Measurements from ENCODE around the gene MON1A.

Gene MON1A

DNA sequence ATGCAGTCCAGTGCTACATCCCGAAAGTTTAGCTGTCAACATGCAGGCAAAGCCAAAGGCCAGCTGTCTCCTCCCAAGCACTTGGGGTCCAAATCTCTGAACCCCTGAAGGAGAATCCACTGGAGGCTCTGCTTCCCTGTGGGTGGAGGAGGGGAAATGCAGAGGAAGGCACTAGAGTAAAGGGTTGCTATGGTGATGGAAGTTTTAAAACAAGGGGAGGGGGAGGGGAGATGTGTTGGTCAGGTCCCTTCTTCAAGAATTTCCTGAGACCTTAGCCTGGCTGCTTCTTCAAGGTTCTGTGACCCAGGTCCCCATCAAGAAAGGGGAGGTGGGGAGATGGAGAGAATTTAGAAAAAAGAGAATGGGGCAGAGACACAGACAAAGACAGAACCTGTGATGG, 62.2 kb downstream of the MON1A start:
- Histone ChIP-seq H3K79me2 (ENCODE audit: control insufficient read depth, low read length) (no peaks in the 10 kb centered on the region), H4K20me1 (ENCODE audit: control insufficient read depth, insufficient read depth, low read depth, low read length) (no peaks in the 10 kb centered on the region), H3K4me3 (ENCODE audit: low read length) (no peak overlapping the region), H3K36me3 (ENCODE audit: control insufficient read depth, low read length) (no peaks in the 10 kb centered on the region), H3K9me2 (replicated peaks; ENCODE audit: control insufficient read depth, low read length) (no peaks in the 10 kb centered on the region), H3K27ac (ENCODE audit: low read depth, low read length) (no peak overlapping the region), H3K27me3 (ENCODE audit: control insufficient read depth, low read length) (peaks cover 61% of the 10 kb centered on the region), H3F3A (ENCODE audit: control insufficient read depth, insufficient read depth) (no peaks in the 10 kb centered on the region), H3K9me3 (ENCODE audit: control insufficient read depth, insufficient read depth, low read length) (no peaks in the 10 kb centered on the region), H3K4me2 (ENCODE audit: low read length) (no peak overlapping the region), H3K4me1 (ENCODE audit: control insufficient read depth, low read length) (peaks cover 16% of the 10 kb centered on the region)
- TF ChIP-seq EZH2phosphoT487 (IDR thresholded peaks at IDR 0.05; ENCODE audit: borderline replicate concordance, low read length) = no peak
- TF ChIP-seq, protein P1, sequence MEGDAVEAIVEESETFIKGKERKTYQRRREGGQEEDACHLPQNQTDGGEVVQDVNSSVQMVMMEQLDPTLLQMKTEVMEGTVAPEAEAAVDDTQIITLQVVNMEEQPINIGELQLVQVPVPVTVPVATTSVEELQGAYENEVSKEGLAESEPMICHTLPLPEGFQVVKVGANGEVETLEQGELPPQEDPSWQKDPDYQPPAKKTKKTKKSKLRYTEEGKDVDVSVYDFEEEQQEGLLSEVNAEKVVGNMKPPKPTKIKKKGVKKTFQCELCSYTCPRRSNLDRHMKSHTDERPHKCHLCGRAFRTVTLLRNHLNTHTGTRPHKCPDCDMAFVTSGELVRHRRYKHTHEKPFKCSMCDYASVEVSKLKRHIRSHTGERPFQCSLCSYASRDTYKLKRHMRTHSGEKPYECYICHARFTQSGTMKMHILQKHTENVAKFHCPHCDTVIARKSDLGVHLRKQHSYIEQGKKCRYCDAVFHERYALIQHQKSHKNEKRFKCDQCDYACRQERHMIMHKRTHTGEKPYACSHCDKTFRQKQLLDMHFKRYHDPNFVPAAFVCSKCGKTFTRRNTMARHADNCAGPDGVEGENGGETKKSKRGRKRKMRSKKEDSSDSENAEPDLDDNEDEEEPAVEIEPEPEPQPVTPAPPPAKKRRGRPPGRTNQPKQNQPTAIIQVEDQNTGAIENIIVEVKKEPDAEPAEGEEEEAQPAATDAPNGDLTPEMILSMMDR (IDR thresholded peaks at IDR 0.05; ENCODE audit: low read depth, low read length, poor library complexity, severe bottlenecking) = no peak

DNA sequence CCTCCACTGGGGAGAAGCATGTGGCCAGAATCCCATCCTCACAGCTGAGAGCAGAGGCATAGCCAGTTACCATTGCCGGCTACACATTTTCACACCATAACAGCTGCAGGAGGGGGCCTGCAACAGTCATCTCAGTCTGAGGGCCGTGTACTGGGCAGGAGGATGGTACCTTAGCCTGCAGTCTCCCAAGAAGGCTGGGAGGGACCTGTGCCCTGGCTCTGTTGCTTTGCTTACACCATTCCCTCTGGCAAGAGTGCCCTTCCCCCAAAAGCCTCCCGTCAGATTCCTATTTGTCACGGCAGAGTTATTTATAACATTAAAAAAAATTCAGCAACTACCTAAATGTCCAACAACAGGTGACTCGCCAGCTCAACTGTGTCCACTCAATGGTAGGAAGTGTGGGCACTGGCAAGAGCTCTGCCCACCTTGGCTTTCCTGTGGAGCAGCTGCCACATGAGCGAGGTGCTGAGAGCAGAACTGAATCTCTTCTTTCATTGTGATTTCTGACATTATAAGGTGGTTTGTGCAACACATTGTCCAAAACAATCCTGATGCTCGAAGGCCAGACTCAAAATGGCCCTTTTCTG, 64.3 kb downstream of the MON1A start:
- H3K79me2 ChIP-seq (ENCODE audit: control insufficient read depth, low read length) = no peaks in the 10 kb centered on the region
- H3F3A ChIP-seq (ENCODE audit: control insufficient read depth, insufficient read depth) = no peaks in the 10 kb centered on the region
- H3K9me2 ChIP-seq (replicated peaks; ENCODE audit: control insufficient read depth, low read length) = no peaks in the 10 kb centered on the region

DNA sequence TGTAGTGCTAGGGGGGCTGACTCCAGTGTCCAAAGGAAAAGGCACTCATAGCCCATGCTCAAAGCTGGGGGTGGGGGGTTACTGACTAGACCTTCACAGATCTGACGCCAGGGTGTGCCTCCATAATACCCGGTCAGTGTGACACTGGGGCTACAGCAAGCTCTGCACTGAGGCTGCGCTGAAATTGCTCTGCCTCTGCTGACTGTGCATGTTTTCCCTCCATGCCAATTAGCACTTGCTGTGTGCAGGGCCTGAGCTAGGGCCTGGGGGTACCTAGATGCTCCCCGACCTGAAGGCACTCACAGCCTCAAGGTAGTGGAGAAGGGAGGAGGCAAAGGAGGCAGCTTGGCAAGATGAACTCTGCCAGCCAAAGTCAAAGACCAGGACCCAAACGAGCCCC, 65.1 kb downstream of the MON1A start:
- TF ChIP-seq EZH2phosphoT487 (IDR thresholded peaks at IDR 0.05; ENCODE audit: borderline replicate concordance, low read length) = no peak
- TF ChIP-seq, protein P1 (IDR thresholded peaks at IDR 0.05; ENCODE audit: low read depth, low read length, poor library complexity, severe bottlenecking) = no peak
- Histone ChIP-seq H3K4me3 (ENCODE audit: low read length) (no peak overlapping the region), H3K4me2 (ENCODE audit: low read length) (no peak overlapping the region), H3K9me2 (replicated peaks; ENCODE audit: control insufficient read depth, low read length) (no peaks in the 10 kb centered on the region), H4K20me1 (ENCODE audit: control insufficient read depth, insufficient read depth, low read depth, low read length) (no peaks in the 10 kb centered on the region), H3K27ac (ENCODE audit: low read depth, low read length) (no peak overlapping the region), H3K27me3 (ENCODE audit: control insufficient read depth, low read length) (peaks cover 47% of the 10 kb centered on the region), H3F3A (ENCODE audit: control insufficient read depth, insufficient read depth) (no peaks in the 10 kb centered on the region), H3K9me3 (ENCODE audit: control insufficient read depth, insufficient read depth, low read length) (no peaks in the 10 kb centered on the region), H3K36me3 (ENCODE audit: control insufficient read depth, low read length) (no peaks in the 10 kb centered on the region), H3K79me2 (ENCODE audit: control insufficient read depth, low read length) (no peaks in the 10 kb centered on the region), H3K4me1 (ENCODE audit: control insufficient read depth, low read length) (peaks cover 8% of the 10 kb centered on the region)

More for the DNA sequence above, 64.3 kb downstream of the MON1A start:
- Histone ChIP-seq H3K4me3 (ENCODE audit: low read length) (no peak overlapping the region), H3K4me1 (ENCODE audit: control insufficient read depth, low read length) (peaks cover 16% of the 10 kb centered on the region), H4K20me1 (ENCODE audit: control insufficient read depth, insufficient read depth, low read depth, low read length) (no peaks in the 10 kb centered on the region), H3K27me3 (ENCODE audit: control insufficient read depth, low read length) (peaks cover 52% of the 10 kb centered on the region), H3K4me2 (ENCODE audit: low read length) (no peak overlapping the region), H3K9me3 (ENCODE audit: control insufficient read depth, insufficient read depth, low read length) (no peaks in the 10 kb centered on the region), H3K27ac (ENCODE audit: low read depth, low read length) (no peak overlapping the region), H3K36me3 (ENCODE audit: control insufficient read depth, low read length) (no peaks in the 10 kb centered on the region)
- TF ChIP-seq, protein P1 (IDR thresholded peaks at IDR 0.05; ENCODE audit: low read depth, low read length, poor library complexity, severe bottlenecking) = no peak
- no peak for TF ChIP-seq EZH2phosphoT487 (IDR thresholded peaks at IDR 0.05; ENCODE audit: borderline replicate concordance, low read length)
